SU-DHL-6 (cell line): ENCODE measurements around the gene LAYN.

ENCODE experiments used
- CTCF ChIP-seq: fragments of 200-600 bp; sonication (generic); IDR thresholded peaks from one replicate; pipeline ENCODE4 v1.5.1; 2017; ENCODE audit warnings: antibody characterized with exemption, mild to moderate bottlenecking, low read length, moderate library complexity; ENCODE audit not compliant: insufficient read depth, poor library complexity, severe bottlenecking
- EZH2phosphoT487 ChIP-seq: fragments of 200-600 bp; sonication (generic), shearing (Covaris generic); conservative IDR thresholded peaks from 2 replicates; pipeline ENCODE4 v1.6.1; 2018; ENCODE audit warnings: mild to moderate bottlenecking, antibody characterized with exemption, low read length, moderate library complexity, mixed read lengths

- TF ChIP-seq CTCF, result no peak
- TF ChIP-seq EZH2phosphoT487, result no peak
Observed at GRCh38 chr11:111532365-111532709, 8.2 kb upstream of the LAYN start.
